SK-N-SH treated with all-trans-retinoic acid at 6 μM for 48 hours (cell line): ENCODE measurements around the gene TTC7B.

Experiments
- ARNTL ChIP-seq: fragments of 450-650 bp; formaldehyde crosslinking; IDR thresholded peaks from 2 replicates; pipeline ENCODE4 v1.5.0; 2020; ENCODE audit warnings: low read depth, mild to moderate bottlenecking, moderate library complexity, borderline replicate concordance
- BACH2 ChIP-seq: fragments of 250-450 bp; sonication (Bioruptor Pico); IDR thresholded peaks from 2 replicates; pipeline ENCODE4 v1.9.0; 2021; ENCODE audit warnings: mild to moderate bottlenecking, borderline replicate concordance
- CREB5 ChIP-seq: fragments of 250-450 bp; sonication (Bioruptor Pico); IDR thresholded peaks from 2 replicates; pipeline ENCODE4 v1.5.1; 2020; ENCODE audit warnings: low read depth, mild to moderate bottlenecking, moderate library complexity
- CSDC2 ChIP-seq: fragments of 250-450 bp; sonication (Bioruptor Pico); IDR thresholded peaks from 2 replicates; pipeline ENCODE4 v1.5.0; 2020; ENCODE audit warnings: mild to moderate bottlenecking, moderate library complexity
- CSRNP3 ChIP-seq: fragments of 250-450 bp; sonication (Bioruptor Pico); IDR thresholded peaks from 2 replicates; pipeline ENCODE4 v1.5.1; 2021; ENCODE audit warnings: mild to moderate bottlenecking, moderate library complexity
- ESRRG ChIP-seq: fragments of 250-450 bp; sonication (Bioruptor Pico); IDR thresholded peaks from 2 replicates; pipeline ENCODE4 v1.6.1; 2021; ENCODE audit warnings: mild to moderate bottlenecking
- PATZ1 ChIP-seq: fragments of 250-450 bp; sonication (Bioruptor Pico); IDR thresholded peaks from 2 replicates; pipeline ENCODE4 v1.8.0; 2020; ENCODE audit warnings: mild to moderate bottlenecking, moderate library complexity, borderline replicate concordance
- PPARA ChIP-seq: fragments of 250-450 bp; sonication (Bioruptor Pico); IDR thresholded peaks from 2 replicates; pipeline ENCODE4 v1.5.0; 2020; ENCODE audit warnings: mild to moderate bottlenecking, borderline replicate concordance
- RARB ChIP-seq: fragments of 250-450 bp; sonication (Bioruptor Pico); IDR thresholded peaks from 2 replicates; pipeline ENCODE4 v1.8.0; 2021; ENCODE audit warnings: mild to moderate bottlenecking, moderate library complexity
- TSHZ2 ChIP-seq: fragments of 250-450 bp; sonication (Bioruptor Pico); IDR thresholded peaks from 2 replicates; pipeline ENCODE4 v1.5.0; 2020; ENCODE audit warnings: mild to moderate bottlenecking, moderate library complexity
- ZFP30 ChIP-seq: fragments of 450-650 bp; formaldehyde crosslinking; IDR thresholded peaks from 2 replicates; pipeline ENCODE4 v1.5.0; 2022; ENCODE audit warnings: mild to moderate bottlenecking, moderate library complexity
- ZNF565 ChIP-seq: fragments of 450-650 bp; formaldehyde crosslinking; conservative IDR thresholded peaks from 2 replicates; pipeline ENCODE4 v1.5.0; 2020; ENCODE audit warnings: low read depth, mild to moderate bottlenecking, moderate library complexity
- ZNF8 ChIP-seq: fragments of 450-650 bp; formaldehyde crosslinking; IDR thresholded peaks from 2 replicates; pipeline ENCODE4 v1.5.0; 2020; ENCODE audit warnings: mild to moderate bottlenecking, moderate library complexity

GRCh38 chr14:90864741-90865140, 48.5 kb upstream of the TTC7B start:
- TF ChIP-seq CREB5 (CRISPR knock-in tag) (no peak), PATZ1 (CRISPR knock-in tag) (no peak), TSHZ2 (CRISPR knock-in tag) (no peak), ZNF565 (CRISPR knock-in tag) (no peak), RARB (CRISPR knock-in tag) (no peak), BACH2 (no peak), ZFP30 (CRISPR knock-in tag) (no peak), ARNTL (CRISPR knock-in tag) (no peak), CSRNP3 (CRISPR knock-in tag) (no peak), ZNF8 (CRISPR knock-in tag) (no peak), ESRRG (CRISPR knock-in tag) (no peak), PPARA (no peak), CSDC2 (CRISPR knock-in tag) (no peak)
